Naive thymus-derived CD4-positive, alpha-beta T cell (primary cell): ENCODE results near the gene PPP6R3. TPM values are rescaled to one million over a fixed set of nuclear protein-coding genes. Genes with fewer than 3 reads are reported as not detected.

Experiments
- ATAC-seq: fragments of 150-1000 bp; cut with Tn5 transposase; 2 replicates; pipeline ENCODE4 v1.10.0; 2021; ENCODE audit warnings: mild to moderate bottlenecking, moderate library complexity
- CTCF ChIA-PET: fragments of 350-600 bp; sonication (Branson Sonifier 250); formaldehyde crosslinking; loops from one replicate; lab custom pipeline; 2021; ENCODE audit warnings: antibody characterized with exemption; lab: Charles Lee
- POLR2A ChIA-PET: fragments of 350-600 bp; sonication (Branson Sonifier 250); formaldehyde crosslinking; loops from one replicate; lab custom pipeline; 2021; ENCODE audit warnings: antibody characterized with exemption, inconsistent platforms; lab: Charles Lee
- DNase-seq, 9 donors: peaks; one replicate each; pipeline versions ENCODE4 v3.0.0 to v3.0.0-alpha.2; 2020 to 2022; ENCODE audit warnings: mixed read lengths in 1 of 9
- H3K27ac ChIP-seq: one replicate; pipeline ENCODE4 v1.7.0; 2013; ENCODE audit warnings: mild to moderate bottlenecking, low read depth, low read length, moderate library complexity
- H3K27me3 ChIP-seq, 2 donors: one replicate each; pipeline ENCODE4 v1.7.0; 2013; ENCODE audit warnings: low read length in 2 of 2, mild to moderate bottlenecking in 2 of 2, moderate library complexity in 2 of 2; ENCODE audit not compliant: control insufficient read depth in 2 of 2, insufficient read depth in 2 of 2
- H3K36me3 ChIP-seq, 3 experiments: 1 replicate in 2 of 3; 2 replicates in 1 of 3; pipeline ENCODE4 v1.7.0; 2013; ENCODE audit warnings: low read length in 3 of 3, mild to moderate bottlenecking in 3 of 3, moderate library complexity in 1 of 3; ENCODE audit not compliant: insufficient read depth in 3 of 3, control insufficient read depth in 2 of 3
- H3K4me1 ChIP-seq, 2 donors: one replicate each; pipeline ENCODE4 v1.7.0; 2013; ENCODE audit warnings: low read length in 2 of 2, mild to moderate bottlenecking in 2 of 2, moderate library complexity in 1 of 2; ENCODE audit not compliant: control insufficient read depth in 2 of 2, insufficient read depth in 2 of 2
- H3K4me3 ChIP-seq: 2 replicates; pipeline ENCODE4 v1.7.0; 2013; ENCODE audit warnings: mild to moderate bottlenecking, low read length
- H3K9me3 ChIP-seq, 3 experiments: 1 replicate in 2 of 3; 2 replicates in 1 of 3; pipeline ENCODE4 v1.7.0; 2013; ENCODE audit warnings: low read length in 3 of 3; ENCODE audit not compliant: control insufficient read depth in 2 of 3
- H3K27ac Mint-ChIP-seq, 9 donors: one replicate each; pipeline ENCODE4 v1.8.0; 2020 to 2022; ENCODE audit warnings: mixed read lengths in 9 of 9, mild to moderate bottlenecking in 8 of 9, moderate library complexity in 5 of 9, inconsistent platforms in 2 of 9
- H3K27me3 Mint-ChIP-seq, 5 donors: one replicate each; pipeline ENCODE4 v1.8.0; 2021 to 2022; ENCODE audit warnings: mixed read lengths in 5 of 5, mild to moderate bottlenecking in 1 of 5
- H3K36me3 Mint-ChIP-seq, 5 donors: one replicate each; pipeline ENCODE4 v1.8.0; 2020 to 2022; ENCODE audit warnings: mixed read lengths in 5 of 5, mild to moderate bottlenecking in 3 of 5, inconsistent platforms in 1 of 5
- H3K4me1 Mint-ChIP-seq, 7 donors: one replicate each; pipeline ENCODE4 v1.8.0; 2020 to 2022; ENCODE audit warnings: mixed read lengths in 7 of 7, mild to moderate bottlenecking in 3 of 7, inconsistent platforms in 1 of 7
- H3K4me3 Mint-ChIP-seq, 10 donors: one replicate each; pipeline ENCODE4 v1.8.0; 2020 to 2022; ENCODE audit warnings: mild to moderate bottlenecking in 10 of 10, mixed read lengths in 10 of 10, moderate library complexity in 6 of 10, inconsistent platforms in 2 of 10
- H3K9me3 Mint-ChIP-seq, 11 donors: one replicate each; pipeline ENCODE4 v1.8.0; 2020 to 2022; ENCODE audit warnings: mixed read lengths in 11 of 11, mild to moderate bottlenecking in 4 of 11, inconsistent platforms in 1 of 11, moderate library complexity in 1 of 11
- intact Hi-C, 2 donors: fragments of 100-400 bp; cut with micrococcal nuclease; formaldehyde crosslinking; loops; one replicate each; pipeline ENCODE4 v1.15.1; 2023
- polyA plus RNA-seq, 2 donors: library from polyadenylated mRNA; unstranded; fragments of 300-500 nt; fragmentation: Illumina TruSeq; gene quantifications; one replicate each; pipeline ENCODE4 v1.2.3, GENCODE V29; 2021
- total RNA-seq, 6 experiments: library from RNA in 5 of 6; stranded (reverse) in 5 of 6; gene quantifications; 1 replicate in 5 of 6; 2 replicates in 1 of 6; pipeline ENCODE4 v1.2.3 and lab custom pipeline; 2021 to 2026

The PPP6R3 gene
- total RNA-seq = 100 to 1,000 TPM; 112 to 159 (median 138) TPM
- 10 to 100 TPM; 43.5 to 51.8 TPM for polyA plus RNA-seq
- 248 reads per million, percentile 95 among the genes with 10 or more reads in this experiment for total RNA-seq (lab: John Stamatoyannopoulos, UW)

GRCh38 chr11:68460741-68461574 is at the start of gene PPP6R3:
Gene PPP6R3 (plus strand): TSS chr11:68460752. CDS start chr11:68537665, 76,913 bp downstream.
- intact Hi-C loops = loop anchor here (1.0 to 5.0 kb wide), 20 partner anchors 8 to 588 kb away; partner anchors contain the start of genes CHKA (in 2 of the 2), KMT5B (in 2 of the 2), NDUFS8 (in 2 of the 2) and C11orf24 (in 1 of the 2)
- ATAC-seq (no peak), DNase-seq (peak in 1 of 9 donors; percentile 14)
- peak within 1 kb of the TSS; percentile 92 to 99 (median 99) for H3K27ac Mint-ChIP-seq
- Histone ChIP-seq H3K4me3 (peak within 1 kb of the TSS; percentile 86), H3K36me3 (no peaks in the 10 kb centered on the region), H3K27me3 (no peaks in the 10 kb centered on the region), H3K27ac (peak within 1 kb of the TSS; percentile 90), H3K4me1 (peaks cover 28 to 31% of the 10 kb centered on the region in 2 donors), H3K9me3 (no peaks in the 10 kb centered on the region)
- H3K27me3 Mint-ChIP-seq = peaks cover 0 to 2% (median 0%) of the 10 kb centered on the region in 5 donors
- H3K36me3 Mint-ChIP-seq = peaks cover 0 to 6% (median 0%) of the 10 kb centered on the region in 5 donors
- peak within 1 kb of the TSS; percentile 81 to 99 (median 96) for H3K4me3 Mint-ChIP-seq
- ChIA-PET CTCF (no interaction called here), POLR2A (interaction anchor here (1.4 kb wide), 1 partner anchor 7 kb away, joined by 3 read pairs; no protein-coding TSS in a partner anchor)
- H3K4me1 Mint-ChIP-seq = peaks cover 32 to 53% (median 40%) of the 10 kb centered on the region in 7 donors
- peaks cover 0 to 2% (median 0%) of the 10 kb centered on the region in 11 donors for H3K9me3 Mint-ChIP-seq

GRCh38 chr11:68411501-68411991 is 49.0 kb upstream of the PPP6R3 start:
- intact Hi-C loops = no loop called here
- no peaks in the 10 kb centered on the region for H3K27me3 Mint-ChIP-seq
- H3K9me3 Mint-ChIP-seq = no peaks in the 10 kb centered on the region
- H3K4me1 Mint-ChIP-seq = no peaks in the 10 kb centered on the region
- H3K27ac ChIP-seq = no peak overlapping the region
- H3K36me3 ChIP-seq = peaks cover 0 to 6% (median 0%) of the 10 kb centered on the region in 3 experiments
- peaks cover 0 to 12% (median 3%) of the 10 kb centered on the region in 5 donors for H3K36me3 Mint-ChIP-seq
- H3K4me1 ChIP-seq = no peaks in the 10 kb centered on the region
- CTCF ChIA-PET = no interaction called here
- POLR2A ChIA-PET = no interaction called here
- DNase-seq (no peak), ATAC-seq (no peak)
- no peaks in the 10 kb centered on the region for H3K9me3 ChIP-seq
- H3K4me3 ChIP-seq = no peak overlapping the region
- H3K27me3 ChIP-seq = no peaks in the 10 kb centered on the region
- no peak overlapping the region for H3K4me3 Mint-ChIP-seq
- no peak overlapping the region for H3K27ac Mint-ChIP-seq

- Mint-ChIP-seq H3K4me3 (no peak overlapping the region), H3K27ac (peak overlapping the region in 1 of 9 donors; percentile 21), H3K27me3 (no peaks in the 10 kb centered on the region), H3K4me1 (no peaks in the 10 kb centered on the region), H3K9me3 (no peaks in the 10 kb centered on the region), H3K36me3 (peaks cover 0 to 12% (median 4%) of the 10 kb centered on the region in 5 donors)
- Histone ChIP-seq H3K36me3 (peaks cover 0 to 6% (median 0%) of the 10 kb centered on the region in 3 experiments), H3K9me3 (no peaks in the 10 kb centered on the region), H3K4me1 (no peaks in the 10 kb centered on the region), H3K27ac (no peak overlapping the region), H3K27me3 (no peaks in the 10 kb centered on the region), H3K4me3 (no peak overlapping the region)
- ChIA-PET CTCF (no interaction called here), POLR2A (no interaction called here)
- ATAC-seq = no peak
- no peak for DNase-seq
- intact Hi-C loops = no loop called here
Observed at GRCh38 chr11:68412593-68413475, 47.7 kb upstream of the PPP6R3 start.

- Histone ChIP-seq H3K27ac (no peak overlapping the region), H3K4me1 (no peaks in the 10 kb centered on the region), H3K9me3 (no peaks in the 10 kb centered on the region), H3K36me3 (peaks cover 0 to 6% (median 0%) of the 10 kb centered on the region in 3 experiments), H3K4me3 (no peak overlapping the region), H3K27me3 (no peaks in the 10 kb centered on the region)
- Mint-ChIP-seq H3K27me3 (no peaks in the 10 kb centered on the region), H3K4me3 (no peak overlapping the region), H3K4me1 (no peaks in the 10 kb centered on the region), H3K9me3 (no peaks in the 10 kb centered on the region), H3K36me3 (peaks cover 0 to 12% (median 4%) of the 10 kb centered on the region in 5 donors), H3K27ac (no peak overlapping the region)
- intact Hi-C loops = no loop called here
- ATAC-seq = no peak
- ChIA-PET POLR2A (no interaction called here), CTCF (no interaction called here)
- no peak for DNase-seq
Observed at GRCh38 chr11:68413591-68413999, 47.0 kb upstream of the PPP6R3 start.

- no peak overlapping the region for H3K27ac Mint-ChIP-seq
- H3K4me1 Mint-ChIP-seq = no peaks in the 10 kb centered on the region
- H3K27me3 Mint-ChIP-seq = no peaks in the 10 kb centered on the region
- POLR2A ChIA-PET = no interaction called here
- CTCF ChIA-PET = no interaction called here
- H3K36me3 Mint-ChIP-seq = peaks cover 0 to 12% (median 5%) of the 10 kb centered on the region in 5 donors
- no peaks in the 10 kb centered on the region for H3K9me3 Mint-ChIP-seq
- Histone ChIP-seq H3K9me3 (no peaks in the 10 kb centered on the region), H3K27me3 (no peaks in the 10 kb centered on the region), H3K27ac (no peak overlapping the region), H3K4me3 (no peak overlapping the region), H3K4me1 (no peaks in the 10 kb centered on the region), H3K36me3 (peaks cover 0 to 6% (median 0%) of the 10 kb centered on the region in 3 experiments)
- intact Hi-C loops = no loop called here
- ATAC-seq (no peak), DNase-seq (no peak)
- no peak overlapping the region for H3K4me3 Mint-ChIP-seq
Observed at GRCh38 chr11:68414496-68415221, 45.9 kb upstream of the PPP6R3 start.
